SU-DHL-6 (cell line): ENCODE measurements around the gene LAMP1.

Experiments used
- H2AFZ ChIP-seq: fragments of 200-600 bp; sonication (generic); 2 replicates; pipeline ENCODE4 v1.6.1; 2014; ENCODE audit warnings: low read depth, mild to moderate bottlenecking, moderate library complexity, mixed read lengths, antibody characterized with exemption, low read length; ENCODE audit not compliant: severe bottlenecking
- H3F3A ChIP-seq: fragments of 200-600 bp; shearing (Covaris generic); 2 replicates; pipeline ENCODE4 v1.6.0; 2016; ENCODE audit warnings: antibody characterized with exemption, mild to moderate bottlenecking; ENCODE audit not compliant: insufficient read depth
- H3K27ac ChIP-seq: fragments of 200-600 bp; sonication (generic); 2 replicates; pipeline ENCODE4 v1.5.1; 2016; ENCODE audit warnings: low read depth, mild to moderate bottlenecking, low read length, moderate library complexity, mixed read lengths
- H3K27me3 ChIP-seq: fragments of 200-600 bp; sonication (generic), shearing (Covaris generic); 2 replicates; pipeline ENCODE4 v1.6.0; 2014; ENCODE audit warnings: mild to moderate bottlenecking, low read length
- H3K36me3 ChIP-seq: fragments of 200-600 bp; sonication (generic); 2 replicates; pipeline ENCODE4 v1.6.1; 2014; ENCODE audit warnings: mild to moderate bottlenecking, low read length, mixed read lengths
- H3K4me2 ChIP-seq: fragments of 300-600, 200-600 bp; shearing (Covaris generic), sonication (generic); 2 replicates; pipeline ENCODE4 v1.6.0; 2014; ENCODE audit warnings: low read length, low read depth, mild to moderate bottlenecking; ENCODE audit not compliant: poor library complexity, severe bottlenecking
- H3K4me3 ChIP-seq: fragments of 200-600 bp; sonication (generic); 2 replicates; pipeline ENCODE4 v1.5.1; 2014; ENCODE audit warnings: antibody characterized with exemption, low read length, mild to moderate bottlenecking, mixed read lengths; ENCODE audit not compliant: insufficient read depth, poor library complexity, severe bottlenecking
- H3K79me2 ChIP-seq: fragments of 200-600 bp; sonication (generic); 2 replicates; pipeline ENCODE4 v1.6.1; 2014; ENCODE audit warnings: mild to moderate bottlenecking, low read length, moderate library complexity; ENCODE audit not compliant: insufficient read depth
- H3K9ac ChIP-seq: fragments of 200-600 bp; sonication (generic); 2 replicates; pipeline ENCODE4 v1.7.0; 2014; ENCODE audit warnings: mild to moderate bottlenecking, low read length
- H3K9me2 ChIP-seq: fragments of 200-600 bp; sonication (generic); replicated peaks from 2 replicates; pipeline ENCODE4 v1.6.1; 2014; ENCODE audit warnings: low read length; ENCODE audit not compliant: insufficient read depth
- H3K9me3 ChIP-seq: fragments of 200-600 bp; sonication (generic); 2 replicates; pipeline ENCODE4 v1.6.1; 2014; ENCODE audit warnings: low read length, mixed read lengths; ENCODE audit not compliant: insufficient read depth
- H4K20me1 ChIP-seq: fragments of 200-600 bp; sonication (generic); 2 replicates; pipeline ENCODE4 v1.6.1; 2014; ENCODE audit warnings: low read depth, mild to moderate bottlenecking, antibody characterized with exemption, low read length, moderate library complexity, mixed read lengths
- CTCF ChIP-seq: fragments of 200-600 bp; sonication (generic); IDR thresholded peaks from one replicate; pipeline ENCODE4 v1.5.1; 2017; ENCODE audit warnings: antibody characterized with exemption, mild to moderate bottlenecking, low read length, moderate library complexity; ENCODE audit not compliant: insufficient read depth, poor library complexity, severe bottlenecking
- EZH2phosphoT487 ChIP-seq: fragments of 200-600 bp; sonication (generic), shearing (Covaris generic); conservative IDR thresholded peaks from 2 replicates; pipeline ENCODE4 v1.6.1; 2018; ENCODE audit warnings: mild to moderate bottlenecking, antibody characterized with exemption, low read length, moderate library complexity, mixed read lengths

LAMP1 gene

GRCh38 chr13:113358653-113359190, 61.7 kb downstream of the LAMP1 start:
- H3K9me2 ChIP-seq: no peaks in the 10 kb centered on the region
- H3K27ac ChIP-seq: no peak overlapping the region
- no peaks in the 10 kb centered on the region for H3K9me3 ChIP-seq
- H4K20me1 ChIP-seq: no peaks in the 10 kb centered on the region
- no peaks in the 10 kb centered on the region for H3F3A ChIP-seq
- H3K4me3 ChIP-seq: no peak overlapping the region
- no peak overlapping the region for H2AFZ ChIP-seq
- no peak overlapping the region for H3K9ac ChIP-seq
- TF ChIP-seq CTCF (no peak), EZH2phosphoT487 (no peak)
- H3K4me2 ChIP-seq: no peak overlapping the region
- H3K36me3 ChIP-seq: no peaks in the 10 kb centered on the region
- no peaks in the 10 kb centered on the region for H3K79me2 ChIP-seq
- no peaks in the 10 kb centered on the region for H3K27me3 ChIP-seq

GRCh38 chr13:113359571-113359970, 62.5 kb downstream of the LAMP1 start:
- Histone ChIP-seq H3K9ac (no peak overlapping the region), H3K27me3 (no peaks in the 10 kb centered on the region), H3K9me2 (no peaks in the 10 kb centered on the region), H3K4me3 (no peak overlapping the region), H3K9me3 (no peaks in the 10 kb centered on the region), H2AFZ (no peak overlapping the region), H3F3A (no peaks in the 10 kb centered on the region), H3K36me3 (no peaks in the 10 kb centered on the region), H4K20me1 (no peaks in the 10 kb centered on the region), H3K79me2 (no peaks in the 10 kb centered on the region), H3K4me2 (no peak overlapping the region), H3K27ac (no peak overlapping the region)
- TF ChIP-seq CTCF: no peak
- TF ChIP-seq EZH2phosphoT487: no peak

GRCh38 chr13:113360446-113360845, 63.4 kb downstream of the LAMP1 start:
- no peaks in the 10 kb centered on the region for H4K20me1 ChIP-seq
- H3K79me2 ChIP-seq: no peaks in the 10 kb centered on the region
- no peak overlapping the region for H3K4me3 ChIP-seq
- H3K36me3 ChIP-seq: no peaks in the 10 kb centered on the region
- no peaks in the 10 kb centered on the region for H3K9me3 ChIP-seq
- no peak overlapping the region for H3K4me2 ChIP-seq
- no peaks in the 10 kb centered on the region for H3K9me2 ChIP-seq
- no peaks in the 10 kb centered on the region for H3F3A ChIP-seq
- H3K9ac ChIP-seq: no peak overlapping the region
- no peak for TF ChIP-seq EZH2phosphoT487
- no peaks in the 10 kb centered on the region for H3K27me3 ChIP-seq
- no peak overlapping the region for H3K27ac ChIP-seq
- H2AFZ ChIP-seq: no peak overlapping the region

- Histone ChIP-seq H3K4me2 (no peak overlapping the region), H3K27ac (no peak overlapping the region), H2AFZ (no peak overlapping the region), H3K9me2 (no peaks in the 10 kb centered on the region), H3K79me2 (no peaks in the 10 kb centered on the region), H3K9me3 (no peaks in the 10 kb centered on the region), H4K20me1 (no peaks in the 10 kb centered on the region), H3K4me3 (no peak overlapping the region), H3K9ac (no peak overlapping the region), H3K27me3 (no peaks in the 10 kb centered on the region), H3F3A (no peaks in the 10 kb centered on the region), H3K36me3 (no peaks in the 10 kb centered on the region)
- TF ChIP-seq CTCF (no peak), EZH2phosphoT487 (no peak)
Measured at GRCh38 chr13:113361406-113361805, 64.4 kb downstream of the LAMP1 start.
